BE2C (cell line): ENCODE results near the gene ASMTL.
"Not testable (repeated sequence)": the region's sequence is repeated elsewhere in the genome, so short reads cannot be mapped to it uniquely, and the experiment has no call there.

Source experiments
- DNase-seq: peaks from one replicate; pipeline ENCODE4 v3.0.0-alpha.2; 2020
- H3K27me3 ChIP-seq: fragments of 250-450 bp; sonication (Bioruptor Pico); 2 replicates; pipeline ENCODE4 v1.5.1; 2020; ENCODE audit warnings: mild to moderate bottlenecking
- H3K36me3 ChIP-seq: fragments of 250-450 bp; sonication (Bioruptor Pico); 2 replicates; pipeline ENCODE4 v1.5.1; 2020; ENCODE audit warnings: mild to moderate bottlenecking
- H3K4me1 ChIP-seq: fragments of 250-450 bp; sonication (Bioruptor Pico); 2 replicates; pipeline ENCODE4 v1.5.1; 2020
- H3K4me3 ChIP-seq: 2 replicates; pipeline ENCODE4 v1.5.1; 2011; ENCODE audit warnings: low read depth, low read length
- H3K9me3 ChIP-seq: fragments of 250-450 bp; sonication (Bioruptor Pico); 2 replicates; pipeline ENCODE4 v1.5.1; 2020
- CTCF ChIP-seq: IDR thresholded peaks from 2 replicates; pipeline ENCODE4 v1.5.1; 2012; ENCODE audit warnings: mild to moderate bottlenecking, low read depth, low read length

Gene ASMTL

GRCh38 chrX:1487401-1487800 is 34.7 kb upstream of the ASMTL start:
- H3K9me3 ChIP-seq = no peaks in the 10 kb centered on the region
- H3K36me3 ChIP-seq = no peaks in the 10 kb centered on the region
- DNase-seq = no peak
- TF ChIP-seq CTCF = no peak
- H3K27me3 ChIP-seq = no peaks in the 10 kb centered on the region
- no peaks in the 10 kb centered on the region for H3K4me1 ChIP-seq
- no peak overlapping the region for H3K4me3 ChIP-seq

GRCh38 chrX:1486749-1487361 is 34.1 kb upstream of the ASMTL start:
- Histone ChIP-seq H3K27me3 (no peaks in the 10 kb centered on the region), H3K9me3 (no peaks in the 10 kb centered on the region), H3K4me3 (no peak overlapping the region), H3K36me3 (no peaks in the 10 kb centered on the region), H3K4me1 (no peaks in the 10 kb centered on the region)
- DNase-seq = no peak
- TF ChIP-seq CTCF = no peak

- TF ChIP-seq CTCF = no peak
- Histone ChIP-seq H3K27me3 (no peaks in the 10 kb centered on the region), H3K4me3 (no peak overlapping the region), H3K9me3 (no peaks in the 10 kb centered on the region), H3K4me1 (no peaks in the 10 kb centered on the region), H3K36me3 (no peaks in the 10 kb centered on the region)
- DNase-seq = no peak
These were observed 33.5 kb upstream of the ASMTL start for GRCh38 chrX:1486177-1486576.

- Histone ChIP-seq H3K27me3 (no peaks in the 10 kb centered on the region), H3K4me1 (no peaks in the 10 kb centered on the region), H3K36me3 (no peaks in the 10 kb centered on the region), H3K9me3 (no peaks in the 10 kb centered on the region), H3K4me3 (no peak overlapping the region)
- no peak for DNase-seq
- TF ChIP-seq CTCF = no peak
These were observed 32.3 kb upstream of the ASMTL start for GRCh38 chrX:1485033-1485432.

- no peak overlapping the region for H3K4me3 ChIP-seq
- no peaks in the 10 kb centered on the region for H3K36me3 ChIP-seq
- H3K4me1 ChIP-seq = no peaks in the 10 kb centered on the region
- TF ChIP-seq CTCF = no peak
- DNase-seq = no peak
- no peaks in the 10 kb centered on the region for H3K9me3 ChIP-seq
- no peaks in the 10 kb centered on the region for H3K27me3 ChIP-seq
These were observed 31.9 kb upstream of the ASMTL start for GRCh38 chrX:1484638-1485019.

- TF ChIP-seq CTCF = no peak
- Histone ChIP-seq H3K4me1 (no peaks in the 10 kb centered on the region), H3K9me3 (no peaks in the 10 kb centered on the region), H3K27me3 (no peaks in the 10 kb centered on the region), H3K36me3 (no peaks in the 10 kb centered on the region), H3K4me3 (no peak overlapping the region)
- no peak for DNase-seq
These were observed 31.3 kb upstream of the ASMTL start for GRCh38 chrX:1483843-1484637.

- H3K4me1 ChIP-seq, DNase-seq, H3K4me3 ChIP-seq, H3K9me3 ChIP-seq, H3K27me3 ChIP-seq, H3K36me3 ChIP-seq: not testable (repeated sequence)
These were observed 29.8 kb upstream of the ASMTL start for GRCh38 chrX:1482530-1482928.
